ENCODE results near the gene RRP8.

DNA sequence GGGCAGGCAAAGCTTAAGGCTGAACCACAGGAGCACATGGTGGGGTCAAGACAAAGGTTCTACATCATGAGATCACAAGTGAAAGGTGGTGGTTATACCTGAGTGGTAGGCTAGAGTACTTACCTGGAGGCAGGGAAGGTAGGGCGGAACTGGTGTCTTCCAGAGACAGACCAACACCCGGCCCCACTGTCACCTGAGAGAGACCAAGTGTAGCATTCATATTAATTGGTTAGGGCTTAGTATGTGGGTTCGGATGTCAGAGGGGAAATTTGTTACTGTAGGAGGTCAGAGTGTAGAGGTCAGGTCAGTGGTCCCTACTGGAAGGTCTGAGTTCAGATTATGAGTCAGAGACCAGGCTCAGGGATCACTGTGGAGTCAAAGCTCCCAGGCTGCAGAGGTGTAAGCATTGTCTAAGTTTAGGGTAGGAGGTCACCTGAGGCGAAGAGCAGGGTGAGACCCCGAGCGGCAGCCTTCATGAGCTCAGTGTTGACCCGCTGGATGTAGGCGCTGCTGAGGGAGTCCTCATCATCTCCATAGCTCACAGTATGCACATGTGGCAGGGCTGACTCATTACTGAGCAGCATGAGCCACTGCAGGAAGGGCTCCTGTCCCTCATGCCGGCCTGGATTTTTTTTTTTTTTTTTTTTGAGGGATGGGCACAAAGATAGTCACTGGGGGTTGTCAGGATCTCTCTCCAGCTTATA, 12.6 kb upstream of the RRP8 start:
- TF ChIP-seq, protein P1, sequence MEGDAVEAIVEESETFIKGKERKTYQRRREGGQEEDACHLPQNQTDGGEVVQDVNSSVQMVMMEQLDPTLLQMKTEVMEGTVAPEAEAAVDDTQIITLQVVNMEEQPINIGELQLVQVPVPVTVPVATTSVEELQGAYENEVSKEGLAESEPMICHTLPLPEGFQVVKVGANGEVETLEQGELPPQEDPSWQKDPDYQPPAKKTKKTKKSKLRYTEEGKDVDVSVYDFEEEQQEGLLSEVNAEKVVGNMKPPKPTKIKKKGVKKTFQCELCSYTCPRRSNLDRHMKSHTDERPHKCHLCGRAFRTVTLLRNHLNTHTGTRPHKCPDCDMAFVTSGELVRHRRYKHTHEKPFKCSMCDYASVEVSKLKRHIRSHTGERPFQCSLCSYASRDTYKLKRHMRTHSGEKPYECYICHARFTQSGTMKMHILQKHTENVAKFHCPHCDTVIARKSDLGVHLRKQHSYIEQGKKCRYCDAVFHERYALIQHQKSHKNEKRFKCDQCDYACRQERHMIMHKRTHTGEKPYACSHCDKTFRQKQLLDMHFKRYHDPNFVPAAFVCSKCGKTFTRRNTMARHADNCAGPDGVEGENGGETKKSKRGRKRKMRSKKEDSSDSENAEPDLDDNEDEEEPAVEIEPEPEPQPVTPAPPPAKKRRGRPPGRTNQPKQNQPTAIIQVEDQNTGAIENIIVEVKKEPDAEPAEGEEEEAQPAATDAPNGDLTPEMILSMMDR (IDR thresholded peaks at IDR 0.05; ENCODE audit: insufficient read depth, low read length): no peak
- TF ChIP-seq GABPA (IDR thresholded peaks at IDR 0.05; ENCODE audit: low read depth) (no peak), POLR2AphosphoS5 (IDR thresholded peaks at IDR 0.05; ENCODE audit: low read depth) (no peak), SPI1 (IDR thresholded peaks at IDR 0.05; ENCODE audit: borderline replicate concordance, low read depth) (no peak)
- TF ChIP-seq, protein P2, sequence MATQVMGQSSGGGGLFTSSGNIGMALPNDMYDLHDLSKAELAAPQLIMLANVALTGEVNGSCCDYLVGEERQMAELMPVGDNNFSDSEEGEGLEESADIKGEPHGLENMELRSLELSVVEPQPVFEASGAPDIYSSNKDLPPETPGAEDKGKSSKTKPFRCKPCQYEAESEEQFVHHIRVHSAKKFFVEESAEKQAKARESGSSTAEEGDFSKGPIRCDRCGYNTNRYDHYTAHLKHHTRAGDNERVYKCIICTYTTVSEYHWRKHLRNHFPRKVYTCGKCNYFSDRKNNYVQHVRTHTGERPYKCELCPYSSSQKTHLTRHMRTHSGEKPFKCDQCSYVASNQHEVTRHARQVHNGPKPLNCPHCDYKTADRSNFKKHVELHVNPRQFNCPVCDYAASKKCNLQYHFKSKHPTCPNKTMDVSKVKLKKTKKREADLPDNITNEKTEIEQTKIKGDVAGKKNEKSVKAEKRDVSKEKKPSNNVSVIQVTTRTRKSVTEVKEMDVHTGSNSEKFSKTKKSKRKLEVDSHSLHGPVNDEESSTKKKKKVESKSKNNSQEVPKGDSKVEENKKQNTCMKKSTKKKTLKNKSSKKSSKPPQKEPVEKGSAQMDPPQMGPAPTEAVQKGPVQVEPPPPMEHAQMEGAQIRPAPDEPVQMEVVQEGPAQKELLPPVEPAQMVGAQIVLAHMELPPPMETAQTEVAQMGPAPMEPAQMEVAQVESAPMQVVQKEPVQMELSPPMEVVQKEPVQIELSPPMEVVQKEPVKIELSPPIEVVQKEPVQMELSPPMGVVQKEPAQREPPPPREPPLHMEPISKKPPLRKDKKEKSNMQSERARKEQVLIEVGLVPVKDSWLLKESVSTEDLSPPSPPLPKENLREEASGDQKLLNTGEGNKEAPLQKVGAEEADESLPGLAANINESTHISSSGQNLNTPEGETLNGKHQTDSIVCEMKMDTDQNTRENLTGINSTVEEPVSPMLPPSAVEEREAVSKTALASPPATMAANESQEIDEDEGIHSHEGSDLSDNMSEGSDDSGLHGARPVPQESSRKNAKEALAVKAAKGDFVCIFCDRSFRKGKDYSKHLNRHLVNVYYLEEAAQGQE (IDR thresholded peaks at IDR 0.05; ENCODE audit: insufficient replicate concordance, low read depth): no peak

Data from HL-60 (cell line).